ENCODE measurements around the gene C4orf46. TPM values are rescaled to one million over a fixed set of nuclear protein-coding genes. Genes with fewer than 3 reads are reported as not detected.

Gene C4orf46
- total RNA-seq, 1 experiment from 2014 or later = 12.2 TPM

DNA sequence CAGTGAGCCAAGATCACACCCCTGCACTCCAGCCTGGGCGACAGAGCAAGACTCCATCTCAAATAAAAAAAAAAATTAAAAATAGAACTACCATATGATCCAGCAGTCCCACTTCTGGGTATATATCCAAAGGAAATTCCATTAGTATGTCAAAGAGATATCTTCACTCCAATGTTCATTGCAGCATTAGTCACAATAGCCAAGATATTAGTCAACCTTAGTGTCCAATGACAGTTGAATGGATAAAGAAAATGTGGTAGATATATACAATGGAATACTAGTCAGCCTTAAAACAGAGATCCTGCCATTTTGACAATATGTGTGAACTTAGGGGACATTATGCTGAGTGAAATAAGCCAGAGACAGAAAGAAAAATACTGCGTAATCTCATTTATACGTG is 49.4 kb downstream of the C4orf46 start:
- TF ChIP-seq POLR2AphosphoS5 (IDR thresholded peaks at IDR 0.05; ENCODE audit: low read depth, low read length) (no peak), SIN3A (IDR thresholded peaks at IDR 0.05; ENCODE audit: borderline replicate concordance, insufficient read depth, low read depth, low read length) (no peak), CTCF (IDR thresholded peaks at IDR 0.05) (no peak), TCF7L2 (IDR thresholded peaks at IDR 0.05; ENCODE audit: low read depth, low read length) (no peak)
- TF ChIP-seq, protein P1, sequence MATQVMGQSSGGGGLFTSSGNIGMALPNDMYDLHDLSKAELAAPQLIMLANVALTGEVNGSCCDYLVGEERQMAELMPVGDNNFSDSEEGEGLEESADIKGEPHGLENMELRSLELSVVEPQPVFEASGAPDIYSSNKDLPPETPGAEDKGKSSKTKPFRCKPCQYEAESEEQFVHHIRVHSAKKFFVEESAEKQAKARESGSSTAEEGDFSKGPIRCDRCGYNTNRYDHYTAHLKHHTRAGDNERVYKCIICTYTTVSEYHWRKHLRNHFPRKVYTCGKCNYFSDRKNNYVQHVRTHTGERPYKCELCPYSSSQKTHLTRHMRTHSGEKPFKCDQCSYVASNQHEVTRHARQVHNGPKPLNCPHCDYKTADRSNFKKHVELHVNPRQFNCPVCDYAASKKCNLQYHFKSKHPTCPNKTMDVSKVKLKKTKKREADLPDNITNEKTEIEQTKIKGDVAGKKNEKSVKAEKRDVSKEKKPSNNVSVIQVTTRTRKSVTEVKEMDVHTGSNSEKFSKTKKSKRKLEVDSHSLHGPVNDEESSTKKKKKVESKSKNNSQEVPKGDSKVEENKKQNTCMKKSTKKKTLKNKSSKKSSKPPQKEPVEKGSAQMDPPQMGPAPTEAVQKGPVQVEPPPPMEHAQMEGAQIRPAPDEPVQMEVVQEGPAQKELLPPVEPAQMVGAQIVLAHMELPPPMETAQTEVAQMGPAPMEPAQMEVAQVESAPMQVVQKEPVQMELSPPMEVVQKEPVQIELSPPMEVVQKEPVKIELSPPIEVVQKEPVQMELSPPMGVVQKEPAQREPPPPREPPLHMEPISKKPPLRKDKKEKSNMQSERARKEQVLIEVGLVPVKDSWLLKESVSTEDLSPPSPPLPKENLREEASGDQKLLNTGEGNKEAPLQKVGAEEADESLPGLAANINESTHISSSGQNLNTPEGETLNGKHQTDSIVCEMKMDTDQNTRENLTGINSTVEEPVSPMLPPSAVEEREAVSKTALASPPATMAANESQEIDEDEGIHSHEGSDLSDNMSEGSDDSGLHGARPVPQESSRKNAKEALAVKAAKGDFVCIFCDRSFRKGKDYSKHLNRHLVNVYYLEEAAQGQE (IDR thresholded peaks at IDR 0.05; ENCODE audit: insufficient read depth in 1 of 2, low read depth in 2 of 2, low read length in 1 of 2) = no peak
- H3K36me3 ChIP-seq (ENCODE audit: control insufficient read depth, insufficient read depth, low read length) = no peaks in the 10 kb centered on the region
- H3K9me3 ChIP-seq (ENCODE audit: control insufficient read depth, insufficient read depth, low read depth, low read length) = no peaks in the 10 kb centered on the region
- ChIA-PET CTCF (no interaction called here), POLR2A (no interaction called here)
- in situ Hi-C loops (cut with HindIII; ENCODE audit: low pct_unique_long_range_greater_than_20kb, low sequenced_read_pairs) (no loop called here), intact Hi-C loops (cut with micrococcal nuclease; ENCODE audit: unreplicated experiment) (loop anchor here (10.0 kb wide), 2 partner anchors 207 to 627 kb away; no protein-coding TSS in a partner anchor)
- H3K27me3 ChIP-seq (ENCODE audit: control insufficient read depth, insufficient read depth, low read length) = no peaks in the 10 kb centered on the region
- ATAC-seq (no peak), DNase-seq (ENCODE audit: low read depth, low spot score) (no peak)
- H3K4me1 ChIP-seq (ENCODE audit: control insufficient read depth, insufficient read depth, low read length) = no peaks in the 10 kb centered on the region
- BruUV-seq (replicated peaks) = no TSS peak
- H3K27ac ChIP-seq (ENCODE audit: low read length) = no peak overlapping the region
- H3K4me3 ChIP-seq (ENCODE audit: low read depth in 2 of 2, low read length in 2 of 2) = no peak overlapping the region

GRCh38 chr4:158621729-158622128 is 50.0 kb downstream of the C4orf46 start:
- Histone ChIP-seq H3K27me3 (ENCODE audit: control insufficient read depth, insufficient read depth, low read length) (no peaks in the 10 kb centered on the region), H3K4me1 (ENCODE audit: control insufficient read depth, insufficient read depth, low read length) (no peaks in the 10 kb centered on the region), H3K27ac (ENCODE audit: low read length) (no peak overlapping the region), H3K36me3 (ENCODE audit: control insufficient read depth, insufficient read depth, low read length) (no peaks in the 10 kb centered on the region), H3K9me3 (ENCODE audit: control insufficient read depth, insufficient read depth, low read depth, low read length) (no peaks in the 10 kb centered on the region), H3K4me3 (ENCODE audit: low read depth in 2 of 2, low read length in 2 of 2) (no peak overlapping the region)
- ATAC-seq (no peak), DNase-seq (ENCODE audit: low read depth, low spot score) (no peak)
- intact Hi-C loops (cut with micrococcal nuclease; ENCODE audit: unreplicated experiment) = loop anchor here (10.0 kb wide), 2 partner anchors 207 to 627 kb away; no protein-coding TSS in a partner anchor
- POLR2A ChIA-PET = no interaction called here
- no TSS peak for BruUV-seq (replicated peaks)
- CTCF ChIA-PET = no interaction called here
- TF ChIP-seq, protein P1 (IDR thresholded peaks at IDR 0.05; ENCODE audit: insufficient read depth in 1 of 2, low read depth in 2 of 2, low read length in 1 of 2) = no peak
- TF ChIP-seq TCF7L2 (IDR thresholded peaks at IDR 0.05; ENCODE audit: low read depth, low read length) (no peak), CTCF (IDR thresholded peaks at IDR 0.05) (no peak), SIN3A (IDR thresholded peaks at IDR 0.05; ENCODE audit: borderline replicate concordance, insufficient read depth, low read depth, low read length) (no peak), POLR2AphosphoS5 (IDR thresholded peaks at IDR 0.05; ENCODE audit: low read depth, low read length) (no peak)
- in situ Hi-C loops (cut with HindIII; ENCODE audit: low pct_unique_long_range_greater_than_20kb, low sequenced_read_pairs) = no loop called here

Measured in Panc1 (cell line).